Measurements from ENCODE around the gene MARCKS. TPM values are rescaled to one million over a fixed set of nuclear protein-coding genes. Genes with fewer than 3 reads are reported as not detected.
A peak's percentile ranks its signal among the peaks of the same experiment; 100 is the strongest.

MARCKS gene
- total RNA-seq, 1 experiment from 2014 or later = 95.9 TPM

- intact Hi-C loops (cut with micrococcal nuclease; ENCODE audit: unreplicated experiment) = no loop called here
- no peak for DNase-seq (ENCODE audit: low spot score)
- CTCF ChIA-PET = no interaction called here
- no peak overlapping the region for H3K4me3 ChIP-seq (ENCODE audit: low read depth, low read length, poor library complexity, severe bottlenecking)
- no peak overlapping the region for H3K27ac ChIP-seq (ENCODE audit: low read depth, low read length, poor library complexity, severe bottlenecking)
- TF ChIP-seq EZH2 (IDR thresholded peaks at IDR 0.05; ENCODE audit: borderline replicate concordance, low read depth, low read length, poor library complexity, severe bottlenecking) = no peak
- TF ChIP-seq CTCF (conservative IDR thresholded peaks at IDR 0.05; ENCODE audit: low read depth, low read length) = no peak
- peaks cover 4% of the 10 kb centered on the region for H3K27me3 ChIP-seq (replicated peaks; ENCODE audit: insufficient read depth, low read depth, low read length, poor library complexity)
- no peaks in the 10 kb centered on the region for H3K9me3 ChIP-seq (ENCODE audit: low read depth, low read length, poor library complexity, severe bottlenecking)
- H3K4me1 ChIP-seq (ENCODE audit: insufficient read depth, low read length, poor library complexity, severe bottlenecking) = peaks cover 6% of the 10 kb centered on the region
- POLR2A ChIA-PET (ENCODE audit: low non-redundant PET) = no interaction called here
- no TSS peak for BruUV-seq (replicated peaks)
- H3K36me3 ChIP-seq (ENCODE audit: insufficient read depth, low read length, poor library complexity, severe bottlenecking) = no peaks in the 10 kb centered on the region
These were observed 19.6 kb downstream of the MARCKS start for GRCh38 chr6:113876695-113877094.

- Histone ChIP-seq H3K4me3 (ENCODE audit: low read depth, low read length, poor library complexity, severe bottlenecking) (no peak overlapping the region), H3K27me3 (replicated peaks; ENCODE audit: insufficient read depth, low read depth, low read length, poor library complexity) (peaks cover 7% of the 10 kb centered on the region), H3K36me3 (ENCODE audit: insufficient read depth, low read length, poor library complexity, severe bottlenecking) (no peaks in the 10 kb centered on the region), H3K9me3 (ENCODE audit: low read depth, low read length, poor library complexity, severe bottlenecking) (no peaks in the 10 kb centered on the region), H3K4me1 (ENCODE audit: insufficient read depth, low read length, poor library complexity, severe bottlenecking) (peaks cover 17% of the 10 kb centered on the region), H3K27ac (ENCODE audit: low read depth, low read length, poor library complexity, severe bottlenecking) (no peak overlapping the region)
- ChIA-PET POLR2A (ENCODE audit: low non-redundant PET) (interaction anchor here (0.6 kb wide), 1 partner anchor 148 kb away, joined by 3 read pairs; no protein-coding TSS in a partner anchor), CTCF (interaction anchor here (0.5 to 1.7 kb wide), 6 partner anchors 24 to 1002 kb away, joined by 3 to 6 read pairs (median 4); no protein-coding TSS in a partner anchor)
- TF ChIP-seq CTCF (conservative IDR thresholded peaks at IDR 0.05; ENCODE audit: low read depth, low read length) (peak; percentile 66), EZH2 (IDR thresholded peaks at IDR 0.05; ENCODE audit: borderline replicate concordance, low read depth, low read length, poor library complexity, severe bottlenecking) (no peak)
- DNase-seq (ENCODE audit: low spot score) = peak; percentile 72
- no TSS peak for BruUV-seq (replicated peaks)
- intact Hi-C loops (cut with micrococcal nuclease; ENCODE audit: unreplicated experiment) = no loop called here
These were observed 22.3 kb downstream of the MARCKS start for GRCh38 chr6:113879186-113880096.

- no peaks in the 10 kb centered on the region for H3K36me3 ChIP-seq (ENCODE audit: insufficient read depth, low read length, poor library complexity, severe bottlenecking)
- TF ChIP-seq CTCF (conservative IDR thresholded peaks at IDR 0.05; ENCODE audit: low read depth, low read length) (no peak), EZH2 (IDR thresholded peaks at IDR 0.05; ENCODE audit: borderline replicate concordance, low read depth, low read length, poor library complexity, severe bottlenecking) (no peak)
- intact Hi-C loops (cut with micrococcal nuclease; ENCODE audit: unreplicated experiment) = no loop called here
- H3K4me1 ChIP-seq (ENCODE audit: insufficient read depth, low read length, poor library complexity, severe bottlenecking) = peaks cover 17% of the 10 kb centered on the region
- H3K27ac ChIP-seq (ENCODE audit: low read depth, low read length, poor library complexity, severe bottlenecking) = no peak overlapping the region
- POLR2A ChIA-PET (ENCODE audit: low non-redundant PET) = no interaction called here
- CTCF ChIA-PET = no interaction called here
- no TSS peak for BruUV-seq (replicated peaks)
- DNase-seq (ENCODE audit: low spot score) = peak; percentile 90
- no peak overlapping the region for H3K4me3 ChIP-seq (ENCODE audit: low read depth, low read length, poor library complexity, severe bottlenecking)
- H3K27me3 ChIP-seq (replicated peaks; ENCODE audit: insufficient read depth, low read depth, low read length, poor library complexity) = peaks cover 12% of the 10 kb centered on the region
- no peaks in the 10 kb centered on the region for H3K9me3 ChIP-seq (ENCODE audit: low read depth, low read length, poor library complexity, severe bottlenecking)
These were observed 24.4 kb downstream of the MARCKS start for GRCh38 chr6:113881478-113881980.

All from A673 (cell line).